BJ (cell line): Measurements from ENCODE around the gene TMUB1. TPM values are rescaled to one million over a fixed set of nuclear protein-coding genes. Genes with fewer than 3 reads are reported as not detected.

Source experiments
- CTCF ChIA-PET: fragments of 350-600 bp; formaldehyde crosslinking; extraction: SDS; loops from one replicate; lab custom pipeline; 2021; ENCODE audit warnings: antibody characterized with exemption, inconsistent platforms; lab: Yijun Ruan, JAX
- POLR2A ChIA-PET: fragments of 300-600 bp; sonication (Branson Sonifier 250); formaldehyde crosslinking; extraction: SDS; loops from one replicate; lab custom pipeline; 2021; ENCODE audit warnings: antibody characterized with exemption; lab: Charles Lee
- DNase-seq: peaks from one replicate; pipeline ENCODE4 v3.0.0-alpha.2; 2011; ENCODE audit warnings: low read depth
- H3K27me3 ChIP-seq: 2 replicates; pipeline ENCODE4 v1.6.0; 2011; ENCODE audit warnings: low read length; ENCODE audit not compliant: control insufficient read depth, insufficient read depth
- H3K36me3 ChIP-seq: 2 replicates; pipeline ENCODE4 v1.5.1; 2011; ENCODE audit warnings: low read length; ENCODE audit not compliant: control insufficient read depth, insufficient read depth
- H3K4me3 ChIP-seq: 2 replicates; pipeline ENCODE4 v1.5.1; 2011; ENCODE audit warnings: low read depth, mild to moderate bottlenecking, control low read depth, low read length
- CTCF ChIP-seq: IDR thresholded peaks from 2 replicates; pipeline ENCODE4 v1.5.1; 2011; ENCODE audit warnings: low read depth, mild to moderate bottlenecking, control low read depth, inconsistent platforms, low read length, moderate library complexity; ENCODE audit not compliant: insufficient read depth
- polyA plus RNA-seq: library from polyadenylated mRNA; depleted of rRNA; stranded (reverse); fragments of >200 nt; gene quantifications from 2 replicates; pipeline ENCODE4 v1.2.3, GENCODE V29; 2011

Gene TMUB1
- polyA plus RNA-seq, 1 experiment = 27.8 TPM

GRCh38 chr7:151078233-151079040 is 4.9 kb downstream of the TMUB1 start:
- no peak for TF ChIP-seq CTCF
- peaks cover 26% of the 10 kb centered on the region for H3K36me3 ChIP-seq
- CTCF ChIA-PET = interaction anchor here (0.5 to 1.6 kb wide), 4 partner anchors 33 to 460 kb away, joined by 3 to 6 read pairs (median 3); no protein-coding TSS in a partner anchor
- no peaks in the 10 kb centered on the region for H3K27me3 ChIP-seq
- POLR2A ChIA-PET = no interaction called here
- H3K4me3 ChIP-seq = no peak overlapping the region
- DNase-seq = no peak

- TF ChIP-seq CTCF = no peak
- peaks cover 26% of the 10 kb centered on the region for H3K36me3 ChIP-seq
- CTCF ChIA-PET = interaction anchor here (0.5 to 1.9 kb wide), 8 partner anchors 8 to 203 kb away, joined by 3 to 6 read pairs (median 4); no protein-coding TSS in a partner anchor
- DNase-seq = no peak
- H3K27me3 ChIP-seq = no peaks in the 10 kb centered on the region
- POLR2A ChIA-PET = no interaction called here
- H3K4me3 ChIP-seq = no peak overlapping the region
Observed at GRCh38 chr7:151077705-151078232, 5.5 kb downstream of the TMUB1 start.

- Histone ChIP-seq H3K27me3 (no peaks in the 10 kb centered on the region), H3K4me3 (no peak overlapping the region), H3K36me3 (peaks cover 26% of the 10 kb centered on the region)
- no peak for DNase-seq
- ChIA-PET CTCF (interaction anchor here (0.6 to 1.9 kb wide), 7 partner anchors 8 to 57 kb away, joined by 3 to 6 read pairs (median 4); no protein-coding TSS in a partner anchor), POLR2A (no interaction called here)
- peak; percentile 42; the same call in 1 of the 2 replicates for TF ChIP-seq CTCF
Observed at GRCh38 chr7:151076863-151077704, 6.2 kb downstream of the TMUB1 start.

GRCh38 chr7:151075978-151076426 is 7.3 kb downstream of the TMUB1 start:
- peaks cover 37% of the 10 kb centered on the region for H3K36me3 ChIP-seq
- no peak for TF ChIP-seq CTCF
- H3K27me3 ChIP-seq = no peaks in the 10 kb centered on the region
- CTCF ChIA-PET = interaction anchor here (0.9 to 1.9 kb wide), 3 partner anchors 9 to 56 kb away, joined by 3 to 6 read pairs (median 4); no protein-coding TSS in a partner anchor
- H3K4me3 ChIP-seq = no peak overlapping the region
- POLR2A ChIA-PET = interaction anchor here (0.5 kb wide), 1 partner anchor 13 kb away, joined by 4 read pairs; no protein-coding TSS in a partner anchor
- DNase-seq = no peak
